Measurements from ENCODE around the gene PRKACB. TPM values are rescaled to one million over a fixed set of nuclear protein-coding genes. Genes with fewer than 3 reads are reported as not detected.
"Not testable (repeated sequence)": the region's sequence is repeated elsewhere in the genome, so short reads cannot be mapped to it uniquely, and the experiment has no call there.

The PRKACB gene
- total RNA-seq, 3 donors from 2014 or later = 25.2 to 31.3 (median 26.4) TPM

GRCh38 chr1:84283381-84283780, 139.3 kb downstream of the PRKACB start:
- TF ChIP-seq POLR2A (IDR thresholded peaks at IDR 0.05) = no peak
- no peak for TF ChIP-seq POLR2AphosphoS5 (IDR thresholded peaks at IDR 0.05)
- TF ChIP-seq CTCF (IDR thresholded peaks at IDR 0.05) = no peak
- no peak for DNase-seq (ENCODE audit: low spot score in 2 of 2)
- intact Hi-C loops (cut with DNase I; ENCODE audit: low total_unique reads) = no loop called here
- no peaks in the 10 kb centered on the region for H3K4me1 ChIP-seq
- peaks cover 8% of the 10 kb centered on the region in 2 donors for H3K9me3 ChIP-seq
- H3K4me3 ChIP-seq = no peak overlapping the region
- H3K27me3 ChIP-seq = no peaks in the 10 kb centered on the region
- H3K27ac ChIP-seq = no peak overlapping the region
- no peaks in the 10 kb centered on the region for H3K36me3 ChIP-seq

GRCh38 chr1:84286071-84286470, 142.0 kb downstream of the PRKACB start:
- Histone ChIP-seq H3K27me3 (no peaks in the 10 kb centered on the region), H3K4me1 (no peaks in the 10 kb centered on the region)

GRCh38 chr1:84287389-84287788, 143.3 kb downstream of the PRKACB start:
- intact Hi-C loops (cut with DNase I; ENCODE audit: low total_unique reads); H3K9me3 ChIP-seq; DNase-seq (ENCODE audit: low spot score in 2 of 2); H3K27me3 ChIP-seq; H3K4me3 ChIP-seq; H3K36me3 ChIP-seq; H3K27ac ChIP-seq; H3K4me1 ChIP-seq: not testable (repeated sequence)

More at GRCh38 chr1:84286071-84286470, 142.0 kb downstream of the PRKACB start:
- DNase-seq (ENCODE audit: low spot score in 2 of 2) = no peak
- Histone ChIP-seq H3K4me3 (no peak overlapping the region), H3K36me3 (no peaks in the 10 kb centered on the region), H3K9me3 (peaks cover 8% of the 10 kb centered on the region in 2 donors), H3K27ac (no peak overlapping the region)
- TF ChIP-seq POLR2A (IDR thresholded peaks at IDR 0.05) (no peak), CTCF (IDR thresholded peaks at IDR 0.05) (no peak), POLR2AphosphoS5 (IDR thresholded peaks at IDR 0.05) (no peak)
- intact Hi-C loops (cut with DNase I; ENCODE audit: low total_unique reads) = no loop called here

Other genes with a start within 250 kb of the PRKACB start
- 10 to 100 TPM in 2 of 3 donors, 1 to 10 TPM in 1; 6.7 to 15.1 (median 10.8) TPM for gene TTLL7, start 145.1 kb upstream of the PRKACB start, total RNA-seq
- 1 to 10 TPM; 2.1 to 3.1 (median 2.6) TPM for gene SAMD13, start 157.4 kb downstream of the PRKACB start, total RNA-seq

Measured in breast epithelium (tissue), 4 donors.